H1 (cell line): ENCODE data around the gene GRIK4. TPM values are rescaled to one million over a fixed set of nuclear protein-coding genes. Genes with fewer than 3 reads are reported as not detected.

ENCODE experiments used
- CTCF ChIA-PET: fragments of 300-600 bp; sonication (Branson Sonifier 250); formaldehyde crosslinking; loops from one replicate; lab custom pipeline; 2021; ENCODE audit not compliant: partially characterized antibody; lab: Charles Lee
- POLR2A ChIA-PET: fragments of 300-600 bp; sonication (Branson Sonifier 250); formaldehyde crosslinking; loops from one replicate; lab custom pipeline; 2021; ENCODE audit warnings: inconsistent platforms; ENCODE audit not compliant: partially characterized antibody; lab: Charles Lee
- DNase-seq, 2 experiments: peaks; one replicate each; pipeline versions ENCODE4 v3.0.0 to v3.0.0-alpha.2; 2010 to 2022; ENCODE audit warnings: low spot score in 2 of 2, low read depth in 1 of 2, mixed read lengths in 1 of 2
- FAIRE-seq: peaks from 2 replicates; lab custom pipeline; 2011; peaks lifted over from hg19 to GRCh38; lab: Jason Lieb, UNC
- H2AFZ ChIP-seq: 2 replicates; pipeline ENCODE4 v1.8.1; 2012; ENCODE audit warnings: low read length, inconsistent platforms
- H2AK5ac ChIP-seq: 2 replicates; pipeline ENCODE4 v1.6.1; 2013; ENCODE audit warnings: low read depth, low read length
- H2BK120ac ChIP-seq: replicated peaks from 2 replicates; pipeline ENCODE3; 2013; ENCODE audit warnings: low read depth, low read length, inconsistent platforms
- H2BK12ac ChIP-seq: 2 replicates; pipeline ENCODE4 v1.6.1; 2013; ENCODE audit warnings: low read depth, low read length
- H2BK15ac ChIP-seq: 2 replicates; pipeline ENCODE4 v1.6.1; 2013; ENCODE audit warnings: low read length
- H2BK20ac ChIP-seq: 2 replicates; pipeline ENCODE4 v1.6.1; 2013; ENCODE audit warnings: low read length
- H2BK5ac ChIP-seq: 2 replicates; pipeline ENCODE4 v1.6.1; 2013; ENCODE audit warnings: low read depth, low read length
- H3K14ac ChIP-seq: 2 replicates; pipeline ENCODE4 v1.6.1; 2013; ENCODE audit warnings: inconsistent platforms; ENCODE audit not compliant: insufficient read length
- H3K18ac ChIP-seq: 2 replicates; pipeline ENCODE4 v1.6.1; 2013; ENCODE audit warnings: low read length; ENCODE audit errors: extremely low read depth
- H3K23ac ChIP-seq: 2 replicates; pipeline ENCODE4 v1.6.1; 2013; ENCODE audit warnings: inconsistent platforms; ENCODE audit not compliant: insufficient read length
- H3K23me2 ChIP-seq: 2 replicates; pipeline ENCODE4 v1.6.1; 2013; ENCODE audit warnings: low read depth, low read length
- H3K27ac ChIP-seq: 2 replicates; pipeline ENCODE4 v1.6.1; 2011; ENCODE audit warnings: low read depth, low read length, inconsistent platforms
- H3K27me3 ChIP-seq, 4 experiments: replicated peaks in 1 of 4; 1 replicate in 1 of 4; 2 replicates in 3 of 4; pipeline versions ENCODE4 v1.6.1 to v1.8.1; 2011 to 2013; ENCODE audit warnings: low read length in 3 of 4, mild to moderate bottlenecking in 3 of 4, inconsistent platforms in 2 of 4, mixed read lengths in 2 of 4, moderate library complexity in 1 of 4; ENCODE audit not compliant: control insufficient read depth in 3 of 4, insufficient read depth in 3 of 4; ENCODE audit errors: extremely low read depth in 1 of 4
- H3K36me3 ChIP-seq, 4 experiments: 2 replicates each; pipeline versions ENCODE4 v1.6.1 to v1.8.1; 2011 to 2013; ENCODE audit warnings: mild to moderate bottlenecking in 4 of 4, low read length in 3 of 4, moderate library complexity in 2 of 4, control low read depth in 1 of 4, inconsistent platforms in 1 of 4; ENCODE audit not compliant: insufficient read depth in 4 of 4, control insufficient read depth in 2 of 4
- H3K4ac ChIP-seq: replicated peaks from 2 replicates; pipeline ENCODE3; 2013; ENCODE audit warnings: low read length, low read depth, mixed read lengths, inconsistent platforms; ENCODE audit not compliant: insufficient read length
- H3K4me1 ChIP-seq, 4 experiments: replicated peaks in 1 of 4; 1 replicate in 1 of 4; 2 replicates in 3 of 4; pipeline versions ENCODE4 v1.6.1 to v1.8.1; 2011 to 2013; ENCODE audit warnings: low read length in 3 of 4, inconsistent platforms in 2 of 4, mixed read lengths in 1 of 4; ENCODE audit not compliant: insufficient read depth in 4 of 4, control insufficient read depth in 3 of 4
- H3K4me2 ChIP-seq, 2 experiments: 2 replicates each; pipeline versions ENCODE4 v1.6.1 to v1.8.1; 2011 to 2013; ENCODE audit warnings: low read depth in 2 of 2, low read length in 2 of 2, control low read depth in 1 of 2, inconsistent platforms in 1 of 2, mild to moderate bottlenecking in 1 of 2; ENCODE audit not compliant: insufficient read depth in 1 of 2
- H3K4me3 ChIP-seq, 4 experiments: fragments of 200-600, 300-600 bp in 1 of 4; sonication (generic), shearing (Covaris generic), sonication (Bioruptor Twin) in 1 of 4; 2 replicates each; pipeline versions ENCODE4 v1.5.1 to v1.8.1; 2011 to 2016; ENCODE audit warnings: low read length in 4 of 4, low read depth in 3 of 4, control low read depth in 2 of 4, inconsistent platforms in 2 of 4, mild to moderate bottlenecking in 2 of 4, mixed read lengths in 1 of 4, moderate library complexity in 1 of 4; ENCODE audit not compliant: insufficient read depth in 2 of 4; ENCODE audit errors: extremely low read depth in 1 of 4
- H3K56ac ChIP-seq: replicated peaks from 2 replicates; pipeline ENCODE3; 2013; ENCODE audit warnings: low read depth, mild to moderate bottlenecking, mixed read lengths, low read length, inconsistent platforms; ENCODE audit not compliant: insufficient read length
- H3K79me1 ChIP-seq: 2 replicates; pipeline ENCODE4 v1.6.1; 2013; ENCODE audit warnings: low read depth, low read length, control low read depth
- H3K79me2 ChIP-seq, 2 experiments: 2 replicates each; pipeline versions ENCODE4 v1.6.1 to v1.8.1; 2012 to 2013; ENCODE audit warnings: low read length in 2 of 2, mild to moderate bottlenecking in 2 of 2, inconsistent platforms in 1 of 2; ENCODE audit not compliant: insufficient read depth in 2 of 2, control insufficient read depth in 1 of 2
- H3K9ac ChIP-seq, 4 experiments: replicated peaks in 1 of 4; 1 replicate in 1 of 4; 2 replicates in 3 of 4; pipeline versions ENCODE4 v1.6.1 to v1.8.1; 2011 to 2013; ENCODE audit warnings: low read depth in 3 of 4, low read length in 3 of 4, control low read depth in 2 of 4, mild to moderate bottlenecking in 2 of 4, moderate library complexity in 2 of 4, inconsistent platforms in 1 of 4; ENCODE audit errors: extremely low read depth in 1 of 4
- H3K9me3 ChIP-seq, 2 experiments: 2 replicates each; pipeline versions ENCODE4 v1.6.1 to v1.8.1; 2012 to 2013; ENCODE audit warnings: mild to moderate bottlenecking in 2 of 2, moderate library complexity in 2 of 2, control low read depth in 1 of 2, inconsistent platforms in 1 of 2, low read depth in 1 of 2, low read length in 1 of 2, mixed read lengths in 1 of 2; ENCODE audit not compliant: insufficient read depth in 2 of 2
- H4K20me1 ChIP-seq, 2 experiments: replicated peaks in 1 of 2; 2 replicates each; pipeline versions ENCODE3 to v1.8.1; 2011 to 2013; ENCODE audit warnings: inconsistent platforms in 2 of 2, low read length in 2 of 2, mild to moderate bottlenecking in 1 of 2; ENCODE audit not compliant: insufficient read depth in 2 of 2, control insufficient read depth in 1 of 2
- H4K5ac ChIP-seq: 2 replicates; pipeline ENCODE4 v1.6.1; 2013; ENCODE audit warnings: low read length, low read depth, mixed read lengths, inconsistent platforms; ENCODE audit not compliant: insufficient read length
- H4K8ac ChIP-seq: 2 replicates; pipeline ENCODE4 v1.8.0; 2013; ENCODE audit warnings: mild to moderate bottlenecking, moderate library complexity, low read length, inconsistent platforms; ENCODE audit not compliant: insufficient read depth; ENCODE audit errors: extremely low read depth
- H4K91ac ChIP-seq: replicated peaks from 2 replicates; pipeline ENCODE3; 2013; ENCODE audit warnings: low read length, mixed read lengths, inconsistent platforms; ENCODE audit not compliant: insufficient read length
- GABPA ChIP-seq: IDR thresholded peaks from 2 replicates; pipeline ENCODE4 v1.6.1; 2011; ENCODE audit warnings: mild to moderate bottlenecking, low read length, moderate library complexity, borderline replicate concordance; ENCODE audit not compliant: insufficient read depth
- RAD21 ChIP-seq, 2 experiments: IDR thresholded peaks in 1 of 2; conservative IDR thresholded peaks in 1 of 2; 2 replicates each; pipeline ENCODE4 v1.6.1; 2011; ENCODE audit warnings: low read depth in 2 of 2, low read length in 2 of 2, improper control_type of control experiment in 1 of 2, inconsistent platforms in 1 of 2, mild to moderate bottlenecking in 1 of 2, moderate library complexity in 1 of 2
- RNF2 ChIP-seq: fragments of 200-900, 300-1000 bp; sonication (generic); IDR thresholded peaks from 2 replicates; pipeline ENCODE4 v1.7.1; 2016; ENCODE audit warnings: borderline replicate concordance, low read depth, mild to moderate bottlenecking, antibody characterized with exemption, low read length; ENCODE audit not compliant: poor library complexity, severe bottlenecking; ENCODE audit errors: missing control alignments
- TAF1 ChIP-seq: IDR thresholded peaks from 2 replicates; pipeline ENCODE4 v1.6.1; 2011; ENCODE audit warnings: mild to moderate bottlenecking, low read depth, low read length
- YY1 ChIP-seq: IDR thresholded peaks from 2 replicates; pipeline ENCODE4 v1.6.1; 2011; ENCODE audit warnings: low read depth, mild to moderate bottlenecking, low read length
- WGBS, 2 experiments: shearing (Covaris generic) in 1 of 2; methylation state at CpG; one replicate each; pipeline versions ENCODE4 v1.1.6 to v1.1.7; 2013 to 2015; ENCODE audit warnings: low lambda C conversion rate in 2 of 2, mixed read lengths in 2 of 2, inconsistent platforms in 1 of 2, low coverage in 1 of 2, missing lambda C conversion rate in 1 of 2; ENCODE audit not compliant: insufficient replicate concordance in 2 of 2, insufficient coverage in 1 of 2, insufficient read length in 1 of 2; ENCODE audit errors: extremely low coverage in 1 of 2, missing lambda C conversion rate in 1 of 2; 5-methylcytosine and 5-hydroxymethylcytosine counted together
- polyA plus RNA-seq, 7 experiments: library from polyadenylated mRNA; depleted of rRNA in 3 of 7; stranded (reverse) in 5 of 7; unstranded in 2 of 7; fragments of >200 nt in 5 of 7; fragments of 200-250 nt in 2 of 7; gene quantifications; 1 replicate in 5 of 7; 2 replicates in 1 of 7; 4 replicates in 1 of 7; pipeline versions ENCODE4 v1.2.1 to v1.2.3, GENCODE V29; 2011 to 2013; ENCODE audit warnings: missing spikeins in 2 of 7, mixed read lengths in 2 of 7
- total RNA-seq: library from RNA; stranded (reverse); fragmentation: NEBNext Ultra II Directional; extraction: Animal tissue kit (Norgen Biotek cat#: 25700); gene quantifications from 2 replicates; pipeline ENCODE4 v1.2.1, GENCODE V29; 2021
- TF ChIP-seq, protein P1 (sequence below), 3 experiments: IDR thresholded peaks; 1 replicate in 2 of 3; 2 replicates in 1 of 3; pipeline versions ENCODE4 v1.5.1 to v1.6.1; 2011; ENCODE audit warnings: low read length in 3 of 3, mild to moderate bottlenecking in 3 of 3, inconsistent platforms in 2 of 3, low read depth in 1 of 3, moderate library complexity in 1 of 3; ENCODE audit not compliant: insufficient read depth in 1 of 3; ENCODE audit errors: control extremely low read depth in 1 of 3
- TF ChIP-seq, protein P2 (sequence below): IDR thresholded peaks from 2 replicates; pipeline ENCODE4 v1.6.1; 2012; ENCODE audit warnings: inconsistent platforms

Gene GRIK4
- total and polyA plus RNA-seq, 2 of the 8 experiments (the other 6 are each of a cell fraction or from before 2014, with no cell fraction given), result 1.2 to 2.9 TPM

GRCh38 chr11:120801801-120802689, 290.5 kb downstream of the GRIK4 start:
- H3K4me3 ChIP-seq, result no peak overlapping the region
- H3K14ac ChIP-seq, result no peak overlapping the region
- H2AK5ac ChIP-seq, result no peak overlapping the region
- DNase-seq (peak; percentile 25 to 91), FAIRE-seq (peak; percentile 79)
- no peak overlapping the region for H2BK5ac ChIP-seq
- H4K5ac ChIP-seq, result no peak overlapping the region
- no peaks in the 10 kb centered on the region for H3K9me3 ChIP-seq
- CTCF ChIA-PET, result interaction anchor here (0.6 to 4.5 kb wide), 89 partner anchors 9 to 888 kb away, joined by 3 to 36 read pairs (median 5); partner anchors contain the start of gene GRIK4
- H3K18ac ChIP-seq, result no peak overlapping the region
- H3K4me2 ChIP-seq, result no peak overlapping the region
- no peak overlapping the region for H3K27ac ChIP-seq
- H3K27me3 ChIP-seq, result no peaks in the 10 kb centered on the region
- H3K23me2 ChIP-seq, result no peaks in the 10 kb centered on the region
- no peak overlapping the region for H4K8ac ChIP-seq
- peaks cover 0 to 3% (median 1%) of the 10 kb centered on the region in 4 experiments; a peak in 4 of 7 replicates for H3K4me1 ChIP-seq
- no peak overlapping the region for H2AFZ ChIP-seq
- no peak overlapping the region for H3K9ac ChIP-seq
- no peaks in the 10 kb centered on the region for H3K36me3 ChIP-seq
- H4K20me1 ChIP-seq, result no peaks in the 10 kb centered on the region
- H3K23ac ChIP-seq, result no peak overlapping the region
- no peak overlapping the region for H2BK15ac ChIP-seq
- H3K79me1 ChIP-seq, result no peaks in the 10 kb centered on the region
- no peak overlapping the region for H4K91ac ChIP-seq
- H2BK20ac ChIP-seq, result no peak overlapping the region
- no peak overlapping the region for H3K4ac ChIP-seq
- no peaks in the 10 kb centered on the region for H3K79me2 ChIP-seq
- H3K56ac ChIP-seq, result no peak overlapping the region
- POLR2A ChIA-PET, result no interaction called here
- H2BK120ac ChIP-seq, result no peak overlapping the region
- 44% methylated on average over 9 of the region's 9 CpGs; no CpG with 5 or more reads in 1 of the 2 experiments for WGBS, 2 experiments
- no peak overlapping the region for H2BK12ac ChIP-seq
- 0 out of 2 replicates have a peak, but pooled peaks have one; percentile 44 for TF ChIP-seq YY1
- TF ChIP-seq, protein P1, sequence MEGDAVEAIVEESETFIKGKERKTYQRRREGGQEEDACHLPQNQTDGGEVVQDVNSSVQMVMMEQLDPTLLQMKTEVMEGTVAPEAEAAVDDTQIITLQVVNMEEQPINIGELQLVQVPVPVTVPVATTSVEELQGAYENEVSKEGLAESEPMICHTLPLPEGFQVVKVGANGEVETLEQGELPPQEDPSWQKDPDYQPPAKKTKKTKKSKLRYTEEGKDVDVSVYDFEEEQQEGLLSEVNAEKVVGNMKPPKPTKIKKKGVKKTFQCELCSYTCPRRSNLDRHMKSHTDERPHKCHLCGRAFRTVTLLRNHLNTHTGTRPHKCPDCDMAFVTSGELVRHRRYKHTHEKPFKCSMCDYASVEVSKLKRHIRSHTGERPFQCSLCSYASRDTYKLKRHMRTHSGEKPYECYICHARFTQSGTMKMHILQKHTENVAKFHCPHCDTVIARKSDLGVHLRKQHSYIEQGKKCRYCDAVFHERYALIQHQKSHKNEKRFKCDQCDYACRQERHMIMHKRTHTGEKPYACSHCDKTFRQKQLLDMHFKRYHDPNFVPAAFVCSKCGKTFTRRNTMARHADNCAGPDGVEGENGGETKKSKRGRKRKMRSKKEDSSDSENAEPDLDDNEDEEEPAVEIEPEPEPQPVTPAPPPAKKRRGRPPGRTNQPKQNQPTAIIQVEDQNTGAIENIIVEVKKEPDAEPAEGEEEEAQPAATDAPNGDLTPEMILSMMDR (IDR thresholded peaks at IDR 0.05; ENCODE audit: control extremely low read depth in 1 of 3, insufficient read depth in 1 of 3, low read depth in 1 of 3, low read length in 3 of 3), result peak; percentile 85 to 95 (median 86)
- TF ChIP-seq, protein P2, sequence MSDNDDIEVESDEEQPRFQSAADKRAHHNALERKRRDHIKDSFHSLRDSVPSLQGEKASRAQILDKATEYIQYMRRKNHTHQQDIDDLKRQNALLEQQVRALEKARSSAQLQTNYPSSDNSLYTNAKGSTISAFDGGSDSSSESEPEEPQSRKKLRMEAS, result no peak
- TF ChIP-seq TAF1, result no peak
- TF ChIP-seq GABPA, result no peak; the same call in 1 of the 2 replicates
- TF ChIP-seq RNF2, result no peak
- peak; percentile 80 to 90 for TF ChIP-seq RAD21 (IDR thresholded peaks at IDR 0.05 in 1 of 2, conservative IDR thresholded peaks at IDR 0.05 in 1 of 2; ENCODE audit: low read depth in 2 of 2, low read length in 2 of 2)
